Measurements from ENCODE around the gene LMNTD1.

- TF ChIP-seq YY1 (IDR thresholded peaks at IDR 0.05; ENCODE audit: insufficient read depth, insufficient read length) = no peak
- TF ChIP-seq ZNF274 (IDR thresholded peaks at IDR 0.05; ENCODE audit: low read depth, low read length) = no peak
- TF ChIP-seq SUZ12 (IDR thresholded peaks at IDR 0.05; ENCODE audit: extremely low read depth, insufficient read depth, insufficient read length) = no peak
Measured at GRCh38 chr12:25552681-25553080, 402 bp downstream of the LMNTD1 start.
